ENCODE data around the gene ZNF516.

The ZNF516 gene

DNA sequence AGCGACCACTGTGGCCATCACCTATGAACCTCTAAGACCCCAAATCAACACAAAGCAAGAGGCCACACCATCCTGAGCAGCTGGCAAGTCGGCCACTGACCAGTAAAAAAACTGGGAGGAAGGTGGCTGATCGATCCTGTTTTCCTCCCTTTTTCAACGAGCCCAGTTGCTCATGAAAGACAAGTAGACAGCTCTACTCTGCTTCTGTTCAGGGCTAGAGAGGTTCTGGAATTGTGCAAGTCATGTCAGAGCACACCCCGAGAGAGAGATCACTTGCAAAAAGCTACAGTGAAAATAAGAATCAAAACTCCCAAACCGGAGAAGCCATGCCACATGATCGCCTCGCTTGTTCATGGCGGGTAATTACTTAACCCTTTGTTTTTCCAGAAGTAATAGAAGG is 34.6 kb downstream of the ZNF516 start:
- in situ Hi-C loops (cut with HindIII; ENCODE audit: low sequenced_read_pairs), result no loop called here
- H3K4me3 ChIP-seq (ENCODE audit: low read depth, low read length), result no peak overlapping the region
- TF ChIP-seq, protein P1, sequence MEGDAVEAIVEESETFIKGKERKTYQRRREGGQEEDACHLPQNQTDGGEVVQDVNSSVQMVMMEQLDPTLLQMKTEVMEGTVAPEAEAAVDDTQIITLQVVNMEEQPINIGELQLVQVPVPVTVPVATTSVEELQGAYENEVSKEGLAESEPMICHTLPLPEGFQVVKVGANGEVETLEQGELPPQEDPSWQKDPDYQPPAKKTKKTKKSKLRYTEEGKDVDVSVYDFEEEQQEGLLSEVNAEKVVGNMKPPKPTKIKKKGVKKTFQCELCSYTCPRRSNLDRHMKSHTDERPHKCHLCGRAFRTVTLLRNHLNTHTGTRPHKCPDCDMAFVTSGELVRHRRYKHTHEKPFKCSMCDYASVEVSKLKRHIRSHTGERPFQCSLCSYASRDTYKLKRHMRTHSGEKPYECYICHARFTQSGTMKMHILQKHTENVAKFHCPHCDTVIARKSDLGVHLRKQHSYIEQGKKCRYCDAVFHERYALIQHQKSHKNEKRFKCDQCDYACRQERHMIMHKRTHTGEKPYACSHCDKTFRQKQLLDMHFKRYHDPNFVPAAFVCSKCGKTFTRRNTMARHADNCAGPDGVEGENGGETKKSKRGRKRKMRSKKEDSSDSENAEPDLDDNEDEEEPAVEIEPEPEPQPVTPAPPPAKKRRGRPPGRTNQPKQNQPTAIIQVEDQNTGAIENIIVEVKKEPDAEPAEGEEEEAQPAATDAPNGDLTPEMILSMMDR (IDR thresholded peaks at IDR 0.05; ENCODE audit: low read depth, low read length), result no peak
- no peak for DNase-seq (ENCODE audit: low read depth, low spot score)

DNA sequence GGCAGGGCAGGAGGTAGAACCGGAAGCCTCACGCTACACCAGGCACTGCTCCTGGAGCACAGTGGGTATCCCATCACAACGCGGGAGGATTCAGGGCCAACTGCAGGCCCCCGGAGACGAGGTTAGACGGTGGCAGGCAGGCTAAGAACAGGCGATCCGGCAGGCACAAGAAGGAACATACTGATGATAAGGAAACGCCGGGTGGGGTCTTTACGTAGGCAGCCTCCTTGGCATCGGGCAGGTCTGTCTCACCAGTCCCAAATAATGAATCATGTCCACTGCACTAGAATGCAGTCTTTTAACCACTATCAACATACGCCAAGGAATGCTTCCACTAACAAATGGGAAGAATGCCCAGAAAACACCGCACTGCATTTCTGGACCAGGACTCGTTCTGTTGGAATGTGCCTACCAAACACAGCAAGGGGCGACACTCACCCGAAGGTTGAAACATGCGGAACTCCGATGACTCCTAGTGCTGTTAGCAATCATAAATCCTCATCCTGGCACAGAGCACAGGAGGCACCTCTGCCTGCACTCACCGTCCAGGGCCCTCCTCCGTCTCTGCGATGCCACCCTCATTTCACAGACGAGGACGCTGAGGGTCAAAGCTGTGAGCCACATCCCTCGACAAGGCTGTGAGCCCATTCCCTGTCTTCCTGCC is 35.2 kb downstream of the ZNF516 start:
- TF ChIP-seq, protein P1 (IDR thresholded peaks at IDR 0.05; ENCODE audit: low read depth, low read length), result peak; percentile 9
- peak overlapping the region; percentile 9 for H3K4me3 ChIP-seq (ENCODE audit: low read depth, low read length)
- in situ Hi-C loops (cut with HindIII; ENCODE audit: low sequenced_read_pairs), result no loop called here
- DNase-seq (ENCODE audit: low read depth, low spot score), result peak; percentile 99

DNA sequence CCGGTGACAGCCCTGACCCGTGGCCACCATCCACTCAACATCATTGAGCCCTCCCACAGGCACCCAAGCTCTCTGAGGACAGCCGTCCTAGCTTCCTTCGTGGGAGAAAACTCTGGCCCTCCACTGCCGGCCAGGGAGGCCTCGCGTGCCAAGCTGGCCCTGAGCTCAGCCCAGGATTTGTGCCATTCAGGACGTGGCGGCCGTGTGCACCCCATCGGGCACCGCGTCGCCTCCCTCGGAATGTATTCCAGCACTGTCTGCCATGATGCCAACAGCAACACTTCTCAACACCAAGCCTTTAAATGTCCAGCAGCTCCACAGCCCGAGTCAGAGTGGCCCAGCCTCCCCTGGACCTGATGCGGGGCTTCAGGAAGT is 35.7 kb downstream of the ZNF516 start:
- TF ChIP-seq, protein P1 (IDR thresholded peaks at IDR 0.05; ENCODE audit: low read depth, low read length), result no peak
- no peak for DNase-seq (ENCODE audit: low read depth, low spot score)
- in situ Hi-C loops (cut with HindIII; ENCODE audit: low sequenced_read_pairs), result no loop called here
- peak overlapping the region; percentile 9 for H3K4me3 ChIP-seq (ENCODE audit: low read depth, low read length)

DNA sequence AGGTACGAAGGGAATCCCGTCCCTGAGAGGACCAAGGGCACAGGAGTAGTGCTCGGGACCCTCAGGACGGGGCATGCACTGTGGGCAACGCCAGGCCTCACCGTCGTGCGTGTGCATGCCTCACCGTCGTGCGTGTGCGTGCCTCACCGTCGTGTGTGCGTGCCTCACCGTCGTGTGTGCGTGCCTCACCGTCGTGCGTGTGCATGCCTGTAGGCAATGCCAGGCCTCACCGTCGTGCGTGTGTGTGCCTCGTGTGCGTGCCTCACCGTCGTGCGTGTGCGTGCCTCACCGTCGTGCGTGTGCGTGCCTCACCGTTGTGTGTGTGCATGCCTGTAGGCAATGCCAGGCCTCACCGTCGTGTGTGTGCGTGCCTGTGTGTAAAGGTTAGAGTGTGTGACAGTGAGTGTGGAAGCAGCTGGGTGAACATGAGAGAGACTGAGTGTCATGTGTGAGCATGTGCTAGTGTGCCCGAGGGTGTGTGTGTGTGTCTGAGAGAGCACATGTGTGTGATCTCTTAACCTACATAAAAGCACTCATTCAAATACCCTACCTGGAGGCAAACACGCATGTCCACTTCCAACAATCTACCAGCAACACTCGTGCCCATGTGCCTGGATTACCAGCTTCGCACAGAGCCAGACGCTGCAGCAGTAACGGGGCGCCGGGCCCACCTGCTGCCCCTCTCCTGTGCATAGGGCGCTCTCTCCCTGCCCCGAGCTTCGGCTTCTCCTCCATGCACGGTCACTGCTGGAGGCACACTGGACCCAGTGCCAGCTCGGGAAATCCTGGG is 36.3 kb downstream of the ZNF516 start:
- no peak overlapping the region for H3K4me3 ChIP-seq (ENCODE audit: low read depth, low read length)
- in situ Hi-C loops (cut with HindIII; ENCODE audit: low sequenced_read_pairs), result no loop called here
- no peak for DNase-seq (ENCODE audit: low read depth, low spot score)
- TF ChIP-seq, protein P1 (IDR thresholded peaks at IDR 0.05; ENCODE audit: low read depth, low read length), result no peak

DNA sequence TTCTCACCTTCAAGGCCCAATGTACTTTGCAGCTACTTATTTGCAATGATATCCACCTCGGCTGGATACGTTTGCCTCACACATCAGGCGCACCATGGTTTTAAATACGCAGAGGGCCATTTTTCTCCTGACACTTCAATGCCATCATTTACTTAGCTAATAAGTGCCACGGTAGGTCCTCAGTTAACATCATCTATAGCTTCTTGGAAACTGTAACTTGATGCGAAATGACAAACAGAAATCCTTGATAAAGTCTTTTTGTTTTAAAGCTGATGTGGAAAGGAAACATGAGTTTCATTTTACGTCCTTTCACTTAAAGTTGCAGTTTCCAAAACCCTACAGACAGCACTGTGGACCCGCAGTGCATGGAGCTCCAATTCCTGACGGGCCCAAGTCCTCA is 37.1 kb downstream of the ZNF516 start:
- in situ Hi-C loops (cut with HindIII; ENCODE audit: low sequenced_read_pairs), result no loop called here
- DNase-seq (ENCODE audit: low read depth, low spot score), result no peak
- no peak overlapping the region for H3K4me3 ChIP-seq (ENCODE audit: low read depth, low read length)
- TF ChIP-seq, protein P1 (IDR thresholded peaks at IDR 0.05; ENCODE audit: low read depth, low read length), result no peak

DNA sequence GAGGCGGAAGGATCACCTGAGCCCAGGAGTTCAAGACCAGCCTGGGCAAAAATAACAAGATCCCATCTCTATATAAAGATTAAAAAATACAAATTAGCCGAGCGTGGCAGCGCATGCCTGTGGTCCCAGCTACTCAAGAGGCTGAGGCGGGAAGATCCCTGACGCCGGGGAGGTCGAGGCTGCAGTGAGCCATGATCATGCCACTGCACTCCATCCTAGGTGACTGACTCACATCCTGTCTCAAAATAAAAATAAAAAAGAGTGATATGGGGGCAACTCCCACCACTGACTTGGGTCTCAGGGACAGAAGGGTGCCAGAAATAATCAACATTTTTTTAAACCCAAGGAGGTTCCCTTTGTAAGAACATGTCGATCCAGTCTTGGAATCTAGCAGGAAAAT is 37.6 kb downstream of the ZNF516 start:
- TF ChIP-seq, protein P1 (IDR thresholded peaks at IDR 0.05; ENCODE audit: low read depth, low read length), result no peak
- in situ Hi-C loops (cut with HindIII; ENCODE audit: low sequenced_read_pairs), result no loop called here
- DNase-seq (ENCODE audit: low read depth, low spot score), result peak; percentile 27
- H3K4me3 ChIP-seq (ENCODE audit: low read depth, low read length), result no peak overlapping the region
